SH-SY5Y (cell line): Measurements from ENCODE around the gene STEAP4.

Source experiments
- GATA2 ChIP-seq: IDR thresholded peaks from 2 replicates; pipeline ENCODE4 v1.6.1; 2011; ENCODE audit warnings: mild to moderate bottlenecking, low read depth, low read length
- GATA3 ChIP-seq: IDR thresholded peaks from 2 replicates; pipeline ENCODE4 v1.6.1; 2011; ENCODE audit warnings: low read depth, mild to moderate bottlenecking, low read length, moderate library complexity

The STEAP4 gene

DNA sequence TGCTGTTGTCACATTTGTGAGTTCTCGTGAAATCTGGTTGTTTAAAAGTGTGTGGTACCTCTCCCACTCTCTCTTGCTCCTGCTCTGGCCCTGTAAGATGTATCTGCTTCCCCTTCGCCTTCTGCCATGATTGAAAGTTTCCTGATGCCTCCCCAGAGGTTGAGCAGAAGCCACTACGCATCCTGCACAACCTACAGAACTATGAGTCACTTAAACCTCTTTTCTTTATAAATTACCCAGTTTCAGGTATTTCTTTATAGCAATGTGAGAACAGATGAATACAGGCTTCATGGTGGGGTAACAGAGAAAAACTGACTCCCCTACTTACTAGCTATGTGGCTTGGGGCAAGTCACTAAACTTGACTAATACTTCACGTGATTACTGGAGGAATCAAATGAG lies 18.0 kb upstream of the STEAP4 start:
- no peak for TF ChIP-seq GATA2
- TF ChIP-seq GATA3 = no peak

DNA sequence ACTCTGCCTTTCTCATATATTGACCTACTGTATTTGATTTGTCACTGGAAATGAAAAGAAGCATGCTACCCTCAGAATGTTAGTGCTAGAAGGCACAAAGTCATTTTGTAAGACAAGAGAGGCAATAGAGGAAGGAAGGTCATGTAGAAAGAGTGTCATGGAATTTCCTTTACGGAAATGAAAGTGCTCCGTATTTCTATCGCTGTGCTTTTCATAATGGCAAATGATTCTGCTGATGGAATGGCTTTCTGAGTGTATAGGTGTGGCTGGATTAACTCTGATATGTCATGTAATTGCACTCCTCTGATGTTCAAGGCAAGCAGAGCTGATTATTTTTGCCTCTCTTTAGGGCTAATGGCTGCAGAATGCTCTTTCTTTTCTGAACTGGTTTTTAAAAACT lies 15.5 kb upstream of the STEAP4 start:
- TF ChIP-seq GATA2 (no peak), GATA3 (no peak)

DNA sequence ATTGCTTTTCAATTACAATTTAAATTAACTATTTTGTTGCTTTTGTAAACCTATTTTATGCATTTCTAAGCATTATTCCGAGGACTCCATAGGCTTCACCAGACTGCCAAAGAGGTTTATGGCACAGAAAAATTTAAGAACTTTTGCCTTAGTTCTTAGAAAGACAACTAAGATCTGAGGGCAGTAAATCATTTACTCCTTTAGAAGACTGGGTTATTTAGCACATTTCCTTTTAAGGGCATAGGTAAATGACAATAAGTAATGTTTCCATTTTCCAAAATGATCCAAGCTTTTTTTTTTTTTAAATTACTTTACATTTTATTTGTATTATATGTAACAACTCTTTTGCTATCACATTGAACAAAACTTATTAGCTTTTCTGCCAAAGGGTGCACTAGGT lies 15.0 kb upstream of the STEAP4 start:
- TF ChIP-seq GATA2 (no peak), GATA3 (no peak)

DNA sequence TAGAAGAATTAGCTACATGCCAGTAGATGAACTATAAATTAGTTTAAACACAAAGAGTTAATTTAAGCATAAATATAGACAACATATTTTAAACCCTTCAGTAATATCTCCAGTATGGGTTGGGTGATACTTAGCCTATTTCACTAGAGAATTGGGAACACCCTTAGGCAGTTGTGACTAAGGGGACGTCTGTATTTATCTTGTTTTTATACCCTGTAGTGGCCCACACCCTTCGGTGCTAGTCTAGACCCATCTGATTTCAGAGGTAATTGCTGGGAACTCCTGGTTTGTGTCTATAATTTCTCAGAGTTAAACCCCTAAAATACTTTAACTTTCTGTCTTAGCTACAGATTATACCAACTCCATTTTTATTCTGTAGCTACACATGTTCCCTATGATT lies 11.5 kb upstream of the STEAP4 start:
- TF ChIP-seq GATA2 (no peak), GATA3 (no peak)

DNA sequence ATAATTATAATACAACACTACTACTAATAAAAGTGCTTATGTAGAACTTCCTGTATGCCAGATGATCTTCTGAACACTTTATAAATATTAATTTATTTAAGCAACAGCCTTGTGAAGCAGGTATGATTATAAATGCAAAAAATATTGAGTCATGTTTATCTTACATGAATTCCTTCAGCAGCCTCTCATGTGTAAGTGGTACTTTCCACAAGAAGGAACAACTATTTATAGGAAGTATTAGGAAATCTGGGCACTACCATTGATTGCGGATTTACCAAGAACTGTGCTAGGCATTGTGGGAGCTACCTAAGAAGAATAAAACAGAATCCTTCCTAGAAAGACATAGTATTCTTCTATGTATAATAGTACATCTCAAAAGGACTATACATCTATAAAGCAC lies 10.7 kb upstream of the STEAP4 start:
- TF ChIP-seq GATA2 = no peak
- TF ChIP-seq GATA3 = no peak

DNA sequence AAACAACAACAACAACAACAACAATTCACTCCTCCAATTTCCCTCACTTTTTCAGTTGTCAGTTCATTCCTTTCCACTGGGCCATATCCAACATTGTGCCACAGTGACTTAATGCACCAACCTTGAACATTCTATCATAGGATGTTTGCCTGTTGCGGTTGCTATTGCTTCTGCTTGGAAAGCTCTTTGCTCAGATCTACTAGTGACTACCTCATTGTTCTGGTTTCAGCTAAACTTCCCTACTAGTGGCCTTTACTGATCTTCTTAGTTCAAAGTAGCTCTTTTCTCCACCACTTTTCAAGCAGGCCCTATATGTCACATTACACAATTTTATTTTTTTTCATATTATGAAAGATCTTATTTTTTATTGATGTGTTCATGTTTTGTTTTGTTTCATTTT lies 9.8 kb upstream of the STEAP4 start:
- TF ChIP-seq GATA3 (no peak), GATA2 (no peak)

DNA sequence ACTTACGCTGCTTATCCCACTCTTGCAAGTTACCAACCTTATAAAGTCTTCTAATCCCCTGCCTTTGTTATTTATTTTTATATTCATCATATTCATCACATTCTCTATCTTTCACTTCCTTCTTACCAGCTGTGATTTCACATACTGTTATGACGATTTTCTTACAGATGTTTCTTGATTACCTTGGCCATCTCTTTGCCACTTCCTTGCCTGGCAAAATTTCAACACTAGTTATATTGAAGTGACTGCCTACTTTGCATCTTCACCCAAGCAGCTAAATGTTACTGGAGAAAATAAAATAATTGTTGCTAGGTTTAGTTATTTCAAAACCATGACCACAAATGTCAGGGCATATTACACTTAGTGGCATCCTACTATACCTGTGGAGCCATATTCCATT lies 8.8 kb upstream of the STEAP4 start:
- TF ChIP-seq GATA3 (no peak), GATA2 (no peak)

DNA sequence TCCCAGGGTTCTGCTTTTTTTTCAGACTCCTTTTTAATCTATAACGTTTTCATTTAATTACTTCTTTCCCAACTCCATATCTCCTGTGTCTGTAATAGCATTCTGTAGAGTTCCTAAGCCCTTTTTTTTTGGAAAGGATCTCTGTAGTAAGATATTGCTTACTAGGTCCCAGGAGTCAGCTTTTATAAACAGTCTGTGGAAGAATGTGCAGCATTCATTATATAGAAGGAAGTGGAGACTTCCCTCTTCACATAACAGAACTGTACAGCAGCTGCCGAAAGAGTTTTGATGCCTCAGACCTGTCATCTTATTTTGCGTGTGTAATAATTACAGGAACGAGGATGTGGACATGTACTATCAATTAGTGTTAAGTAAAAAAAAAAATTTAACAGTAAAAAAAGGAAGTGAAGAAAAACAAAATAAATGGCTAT lies 7.4 kb upstream of the STEAP4 start:
- TF ChIP-seq GATA3 (no peak), GATA2 (no peak)

DNA sequence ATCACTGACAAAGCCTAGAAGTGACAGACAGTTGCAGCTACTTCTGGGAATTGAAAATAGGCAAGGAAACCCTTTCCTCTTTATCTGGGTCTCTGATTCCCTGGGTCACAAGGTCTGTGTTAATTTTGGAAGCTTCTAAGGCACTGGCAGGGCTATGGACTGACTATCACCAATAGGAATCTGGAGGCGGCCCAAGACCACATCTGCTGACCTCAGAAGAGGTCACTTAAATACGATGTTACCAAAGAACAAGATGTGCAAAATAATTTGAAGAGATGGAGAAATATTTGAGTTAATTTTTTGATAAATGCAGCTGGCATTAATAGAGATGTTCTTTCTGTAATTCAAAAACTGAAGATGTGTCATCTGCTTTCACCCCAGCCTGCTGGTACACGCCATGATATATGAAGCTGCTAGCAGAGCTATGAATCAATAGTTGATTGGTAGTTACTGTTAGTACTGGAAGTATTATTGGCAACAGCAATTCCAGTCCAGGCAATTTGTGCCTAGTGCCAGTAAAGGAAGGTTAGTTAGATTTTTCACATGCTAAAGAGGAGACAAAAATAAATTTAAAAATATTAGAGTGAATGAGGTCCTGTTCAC lies 5.5 kb upstream of the STEAP4 start:
- TF ChIP-seq GATA2 (no peak), GATA3 (no peak)

DNA sequence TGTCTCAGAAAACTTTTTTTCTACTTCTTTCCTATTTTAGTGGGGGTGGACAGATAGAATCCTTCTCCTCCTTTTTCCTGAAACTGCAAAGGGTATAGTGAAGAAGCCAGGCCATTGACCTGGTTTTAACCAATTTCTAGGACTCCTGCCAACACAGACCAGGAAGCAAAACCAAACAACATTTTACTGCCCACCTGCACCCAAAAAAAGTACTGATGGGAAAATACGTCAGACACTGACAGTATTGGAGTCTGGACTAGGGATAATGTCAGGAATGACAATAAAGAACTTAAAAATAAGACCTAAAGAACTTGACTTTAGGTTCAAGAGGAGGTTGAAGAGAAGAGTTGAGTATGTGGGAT lies 5.0 kb upstream of the STEAP4 start:
- TF ChIP-seq GATA3 (no peak), GATA2 (no peak)

DNA sequence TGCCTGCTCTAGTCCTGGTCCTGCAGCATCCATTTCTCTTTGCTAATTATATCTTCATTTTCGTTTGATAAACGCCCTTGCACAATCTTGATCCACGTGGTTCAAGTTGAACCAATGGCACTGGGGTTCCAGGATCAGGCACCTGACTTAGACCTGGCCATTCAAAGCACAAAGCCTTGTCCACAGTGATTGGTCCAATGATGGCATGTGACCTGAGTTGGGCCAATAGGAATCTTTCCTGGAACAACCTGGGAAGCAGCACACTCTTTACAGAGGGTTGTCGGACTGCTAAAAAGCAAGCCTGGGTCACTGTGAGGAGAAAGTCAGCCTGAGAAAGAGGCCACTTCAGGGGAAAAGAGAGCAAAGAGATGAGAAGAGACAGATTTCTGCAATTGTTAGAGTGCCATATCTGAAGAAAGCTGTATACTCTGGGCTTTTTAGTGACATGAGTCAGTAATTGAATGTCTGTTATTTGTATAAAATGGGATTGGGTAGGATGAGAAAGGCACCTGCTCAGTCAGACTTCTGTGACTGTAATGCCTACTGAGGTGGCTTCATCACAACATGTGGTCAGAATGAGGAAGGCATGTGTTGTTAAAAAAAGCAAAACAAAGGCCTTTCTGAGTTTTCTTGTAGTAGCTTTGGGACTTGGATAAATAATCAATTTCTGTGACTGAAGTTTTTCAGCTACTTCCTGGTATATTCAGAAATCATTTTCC lies 4.4 kb upstream of the STEAP4 start:
- TF ChIP-seq GATA3 (no peak), GATA2 (no peak)

DNA sequence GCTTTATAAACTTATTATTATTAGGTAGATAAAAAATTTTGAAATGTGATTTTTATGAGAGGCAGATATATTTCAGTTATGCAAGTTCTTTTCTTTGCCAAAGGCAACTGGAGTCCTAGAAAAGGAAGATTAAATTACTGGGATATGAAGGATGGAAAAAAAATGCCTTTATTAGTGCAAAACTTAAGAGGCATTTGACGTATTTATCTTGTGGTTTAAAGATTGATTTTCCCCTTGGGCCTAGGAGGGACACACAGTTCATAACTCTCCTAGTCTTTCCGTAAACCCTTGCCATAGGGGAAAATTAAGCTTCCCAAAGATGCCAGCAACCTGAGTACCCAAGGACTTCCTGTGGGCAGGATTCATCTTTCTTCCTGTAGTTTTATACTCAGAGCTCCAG lies 3.1 kb upstream of the STEAP4 start:
- no peak for TF ChIP-seq GATA2
- no peak for TF ChIP-seq GATA3

DNA sequence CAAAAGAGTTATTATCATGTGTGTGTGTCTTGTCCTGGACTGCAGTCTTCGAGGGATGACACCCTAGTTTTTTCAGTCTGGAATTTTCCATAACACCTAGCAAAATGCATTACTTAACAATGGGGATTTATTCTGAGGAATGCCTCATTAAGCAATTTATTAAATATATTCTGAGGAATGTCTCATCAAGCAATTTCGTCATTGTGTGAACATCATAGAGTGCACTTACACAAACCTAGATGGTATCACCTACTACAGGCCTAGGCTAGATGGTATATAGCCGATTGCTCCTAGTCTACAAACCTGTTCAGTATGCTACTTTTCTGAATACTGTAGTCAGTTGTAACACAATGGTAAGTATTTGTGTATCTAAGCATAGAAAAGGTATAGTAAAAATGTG lies 1.1 kb upstream of the STEAP4 start:
- TF ChIP-seq GATA3 (no peak), GATA2 (no peak)

DNA sequence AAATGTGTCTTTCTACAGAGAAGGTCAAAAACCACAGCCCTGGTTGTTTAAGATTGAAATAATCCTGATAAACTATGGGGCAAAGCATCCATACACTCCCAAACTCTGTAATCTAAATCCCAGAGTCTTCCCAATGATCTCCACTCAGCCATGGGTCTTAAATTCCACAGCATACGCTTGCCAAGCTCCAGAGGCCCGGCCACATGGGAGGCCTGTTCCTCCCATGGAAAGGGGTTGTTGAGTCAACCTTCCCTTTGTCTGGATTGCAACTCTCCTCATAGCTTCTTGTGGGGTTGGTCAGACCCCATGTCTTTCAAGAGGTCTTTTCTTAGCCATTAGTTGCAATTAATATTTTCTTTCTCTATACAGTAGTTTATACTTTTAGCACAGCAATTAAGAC lies 718 bp upstream of the STEAP4 start:
- TF ChIP-seq GATA2 (no peak), GATA3 (no peak)

DNA sequence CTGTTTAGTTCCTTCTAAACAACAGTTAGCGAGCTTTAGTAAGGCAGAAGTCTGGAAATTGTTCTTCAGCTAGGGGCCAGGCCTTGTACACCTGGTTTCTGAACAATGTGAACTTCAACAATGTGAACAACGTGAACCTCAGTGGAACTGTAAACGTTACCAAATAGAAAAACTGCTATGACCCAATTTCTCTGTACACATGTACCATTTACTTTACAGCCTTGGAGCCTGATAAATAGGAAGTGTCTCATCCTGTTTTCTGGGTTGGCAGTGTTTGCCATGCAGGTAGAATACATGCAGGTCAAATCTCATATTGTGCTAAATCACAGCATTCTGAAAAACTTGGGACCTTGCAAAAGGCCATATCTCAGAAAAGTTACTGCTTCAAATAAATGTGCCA lies 1.6 kb downstream of the STEAP4 start:
- TF ChIP-seq GATA3 (no peak), GATA2 (no peak)
